Tibial nerve (tissue), 4 donors: Measurements from ENCODE around the gene CAMK1D.

Experiments used
- EP300 ChIP-seq, 2 donors: sonication (generic); formaldehyde crosslinking; IDR thresholded peaks; one replicate each; pipeline ENCODE4 v1.6.1; 2017; ENCODE audit warnings: antibody characterized with exemption in 2 of 2, mild to moderate bottlenecking in 1 of 2
- POLR2A ChIP-seq, 2 donors: fragments of 450-650 bp; IDR thresholded peaks; one replicate each; pipeline ENCODE4 v1.6.1; 2017; ENCODE audit warnings: antibody characterized with exemption in 2 of 2, mild to moderate bottlenecking in 2 of 2, moderate library complexity in 2 of 2
- TF ChIP-seq, protein P1 (sequence below), 5 experiments: fragments of 200-600 bp in 3 of 5; fragments of 450-650 bp in 2 of 5; sonication (generic) in 3 of 5; IDR thresholded peaks; one replicate each; pipeline ENCODE4 v1.5.1; 2016 to 2019; ENCODE audit warnings: antibody characterized with exemption in 5 of 5, mild to moderate bottlenecking in 3 of 5, moderate library complexity in 2 of 5

DNA sequence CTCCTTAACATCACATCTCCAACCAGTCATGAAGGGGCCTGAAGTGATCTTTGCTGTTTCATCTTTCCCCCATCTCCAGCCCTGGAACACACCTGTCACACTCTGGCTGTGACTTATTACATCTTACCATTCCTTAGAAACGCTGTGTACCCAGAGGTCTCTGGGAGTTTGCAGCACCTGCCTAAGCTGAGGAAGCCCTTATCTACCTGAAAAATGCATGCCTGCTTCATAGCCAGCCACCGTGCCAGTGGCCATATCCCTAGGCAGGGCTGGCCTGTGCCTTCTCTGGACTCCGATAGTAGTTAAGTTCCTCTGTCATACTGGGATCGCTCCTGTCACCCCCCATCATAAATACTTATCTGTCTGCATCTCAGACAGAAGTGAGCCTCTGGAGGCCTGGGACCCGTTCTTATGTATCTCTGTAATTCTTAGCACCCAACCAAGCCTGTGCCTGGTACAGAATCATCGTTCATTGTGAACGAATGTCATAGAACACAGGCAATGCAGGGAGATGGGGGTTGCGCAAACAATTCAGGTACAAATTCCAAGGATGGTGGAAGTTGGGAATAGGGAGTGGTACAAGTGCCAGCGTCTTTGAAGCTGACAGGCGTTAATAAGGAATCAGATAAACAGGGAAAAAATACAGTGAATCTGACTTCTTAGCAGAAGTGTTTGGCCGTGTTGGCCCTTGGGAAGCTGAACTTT lies 254.6 kb downstream of the CAMK1D start:
- no peak for TF ChIP-seq EP300 (IDR thresholded peaks at IDR 0.05)
- TF ChIP-seq, protein P1, sequence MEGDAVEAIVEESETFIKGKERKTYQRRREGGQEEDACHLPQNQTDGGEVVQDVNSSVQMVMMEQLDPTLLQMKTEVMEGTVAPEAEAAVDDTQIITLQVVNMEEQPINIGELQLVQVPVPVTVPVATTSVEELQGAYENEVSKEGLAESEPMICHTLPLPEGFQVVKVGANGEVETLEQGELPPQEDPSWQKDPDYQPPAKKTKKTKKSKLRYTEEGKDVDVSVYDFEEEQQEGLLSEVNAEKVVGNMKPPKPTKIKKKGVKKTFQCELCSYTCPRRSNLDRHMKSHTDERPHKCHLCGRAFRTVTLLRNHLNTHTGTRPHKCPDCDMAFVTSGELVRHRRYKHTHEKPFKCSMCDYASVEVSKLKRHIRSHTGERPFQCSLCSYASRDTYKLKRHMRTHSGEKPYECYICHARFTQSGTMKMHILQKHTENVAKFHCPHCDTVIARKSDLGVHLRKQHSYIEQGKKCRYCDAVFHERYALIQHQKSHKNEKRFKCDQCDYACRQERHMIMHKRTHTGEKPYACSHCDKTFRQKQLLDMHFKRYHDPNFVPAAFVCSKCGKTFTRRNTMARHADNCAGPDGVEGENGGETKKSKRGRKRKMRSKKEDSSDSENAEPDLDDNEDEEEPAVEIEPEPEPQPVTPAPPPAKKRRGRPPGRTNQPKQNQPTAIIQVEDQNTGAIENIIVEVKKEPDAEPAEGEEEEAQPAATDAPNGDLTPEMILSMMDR (IDR thresholded peaks at IDR 0.05) = no peak
- no peak for TF ChIP-seq POLR2A (IDR thresholded peaks at IDR 0.05)
